B cell (primary cell): ENCODE data around the gene NUP85. TPM values are rescaled to one million over a fixed set of nuclear protein-coding genes. Genes with fewer than 3 reads are reported as not detected.
A peak's percentile ranks its signal among the peaks of the same experiment; 100 is the strongest.

Source experiments
- ATAC-seq: fragments of 200-7000 bp; cut with Tn5 transposase; one replicate; pipeline ENCODE4 v1.10.0; 2021; ENCODE audit warnings: low read depth, mild to moderate bottlenecking, moderate number of reproducible peaks, moderate library complexity
- CTCF ChIA-PET: fragments of 350-600 bp; sonication (Branson Sonifier 250); formaldehyde crosslinking; loops from one replicate; lab custom pipeline; 2021; ENCODE audit warnings: antibody characterized with exemption, inconsistent platforms; lab: Charles Lee
- POLR2A ChIA-PET: fragments of 350-600 bp; sonication (Branson Sonifier 250); formaldehyde crosslinking; loops from one replicate; lab custom pipeline; 2021; ENCODE audit warnings: antibody characterized with exemption; lab: Charles Lee
- DNase-seq: peaks from one replicate; pipeline ENCODE4 v3.0.0; 2013
- H2AFZ ChIP-seq: 2 replicates; pipeline ENCODE4 v1.6.1; 2012; ENCODE audit warnings: mild to moderate bottlenecking, low read depth, low read length; ENCODE audit not compliant: insufficient read depth, poor library complexity, severe bottlenecking
- H3K27ac ChIP-seq, 2 donors: 1 replicate in 1 of 2; 2 replicates in 1 of 2; pipeline ENCODE4 v1.5.1; 2012 to 2013; ENCODE audit warnings: low read length in 2 of 2, mild to moderate bottlenecking in 2 of 2, moderate library complexity in 1 of 2
- H3K27me3 ChIP-seq, 4 experiments: fragments of 200-600 bp in 1 of 4; sonication (generic) in 1 of 4; replicated peaks in 1 of 4; 1 replicate in 2 of 4; 2 replicates in 2 of 4; pipeline versions ENCODE4 v1.6.1 to v1.7.0; 2013 to 2016; ENCODE audit warnings: low read length in 3 of 4, mild to moderate bottlenecking in 2 of 4, mixed read lengths in 1 of 4, moderate library complexity in 1 of 4; ENCODE audit not compliant: insufficient read depth in 4 of 4, control insufficient read depth in 3 of 4; ENCODE audit errors: control extremely low read depth in 1 of 4
- H3K36me3 ChIP-seq, 2 experiments: replicated peaks in 1 of 2; 1 replicate in 1 of 2; 2 replicates in 1 of 2; pipeline versions ENCODE4 v1.6.1 to v1.7.1; 2013; ENCODE audit warnings: low read length in 1 of 2; ENCODE audit not compliant: insufficient read depth in 2 of 2, control insufficient read depth in 1 of 2; ENCODE audit errors: control extremely low read depth in 1 of 2, extremely low read depth in 1 of 2
- H3K4me1 ChIP-seq, 2 donors: fragments of 200-600 bp in 1 of 2; sonication (generic) in 1 of 2; 1 replicate in 1 of 2; 2 replicates in 1 of 2; pipeline versions ENCODE4 v1.5.1 to v1.6.1; 2013 to 2017; ENCODE audit warnings: low read length in 2 of 2; ENCODE audit not compliant: control insufficient read depth in 2 of 2, insufficient read depth in 2 of 2
- H3K4me2 ChIP-seq: replicated peaks from 2 replicates; pipeline ENCODE3; 2012; ENCODE audit warnings: mild to moderate bottlenecking, low read depth, low read length; ENCODE audit not compliant: poor library complexity, severe bottlenecking
- H3K4me3 ChIP-seq, 5 experiments: fragments of 200-600 bp in 1 of 5; sonication (generic) in 1 of 5; 1 replicate in 3 of 5; 2 replicates in 2 of 5; pipeline versions ENCODE4 v1.5.1 to v1.7.0; 2011 to 2016; ENCODE audit warnings: low read length in 4 of 5, mild to moderate bottlenecking in 4 of 5, low read depth in 2 of 5, control low read depth in 1 of 5, moderate library complexity in 1 of 5; ENCODE audit not compliant: insufficient read depth in 1 of 5; ENCODE audit errors: control extremely low read depth in 1 of 5, extremely low read depth in 1 of 5
- H3K79me2 ChIP-seq: fragments of 200-600 bp; sonication (generic); one replicate; pipeline ENCODE4 v1.6.0; 2016; ENCODE audit warnings: low read length; ENCODE audit not compliant: control insufficient read depth, insufficient read depth
- H3K9ac ChIP-seq: fragments of 200-600 bp; sonication (generic); 2 replicates; pipeline ENCODE4 v1.6.1; 2017; ENCODE audit warnings: mild to moderate bottlenecking, low read length, moderate library complexity
- H3K9me3 ChIP-seq, 3 donors: one replicate each; pipeline versions ENCODE4 v1.6.1 to v1.7.1; 2013; ENCODE audit warnings: low read length in 2 of 3; ENCODE audit not compliant: control insufficient read depth in 2 of 3, insufficient read depth in 1 of 3; ENCODE audit errors: control extremely low read depth in 1 of 3
- H4K20me1 ChIP-seq: 2 replicates; pipeline ENCODE4 v1.6.0; 2012; ENCODE audit warnings: mild to moderate bottlenecking, low read length; ENCODE audit not compliant: insufficient read depth, control insufficient read depth, poor library complexity, severe bottlenecking
- H3K27ac Mint-ChIP-seq: one replicate; pipeline ENCODE4 v1.8.0; 2021; ENCODE audit warnings: mixed read lengths
- H3K27me3 Mint-ChIP-seq: one replicate; pipeline ENCODE4 v1.8.0; 2021; ENCODE audit warnings: mixed read lengths
- H3K4me1 Mint-ChIP-seq: one replicate; pipeline ENCODE4 v1.8.0; 2021; ENCODE audit warnings: mixed read lengths
- H3K4me3 Mint-ChIP-seq: one replicate; pipeline ENCODE4 v1.8.0; 2021; ENCODE audit warnings: mixed read lengths
- H3K9me3 Mint-ChIP-seq: one replicate; pipeline ENCODE4 v1.8.0; 2022; ENCODE audit warnings: mixed read lengths; ENCODE audit not compliant: insufficient read depth
- CTCF ChIP-seq: fragments of 200-600 bp; IDR thresholded peaks from one replicate; pipeline ENCODE4 v1.8.0; 2022; ENCODE audit warnings: antibody characterized with exemption, mild to moderate bottlenecking
- EZH2 ChIP-seq: IDR thresholded peaks from 2 replicates; pipeline ENCODE4 v1.6.1; 2012; ENCODE audit warnings: borderline replicate concordance, low read depth, mild to moderate bottlenecking, moderate library complexity, low read length; ENCODE audit not compliant: insufficient read depth, poor library complexity, severe bottlenecking
- WGBS: methylation state at CpG from one replicate; pipeline ENCODE4 v1.1.5; 2013; ENCODE audit warnings: missing lambda C conversion rate; ENCODE audit not compliant: insufficient coverage; 5-methylcytosine and 5-hydroxymethylcytosine counted together
- intact Hi-C: fragments of 100-400 bp; cut with micrococcal nuclease; formaldehyde crosslinking; loops from one replicate; pipeline ENCODE4 v1.10.0; 2022
- polyA plus RNA-seq: library from polyadenylated mRNA; depleted of rRNA; stranded (reverse); fragments of >200 nt; gene quantifications from 2 replicates; pipeline ENCODE4 v1.2.3, GENCODE V29; 2012
- total RNA-seq, 2 donors: library from RNA; stranded (reverse); fragments of 120-200 nt in 1 of 2; gene quantifications; 1 replicate in 1 of 2; 2 replicates in 1 of 2; pipeline versions ENCODE4 v1.2.3 to v1.2.4, GENCODE V29; 2013 to 2022

The NUP85 gene
- total and polyA plus RNA-seq, 2 donors (not counting 1 experiment from before 2014, with no cell fraction given) = 97.5 to 142 TPM

GRCh38 chr17:75207760-75208159, 2.3 kb downstream of the NUP85 start:
- peaks cover 0 to 26% of the 10 kb centered on the region in 2 experiments for H3K36me3 ChIP-seq
- no peak overlapping the region for H3K9ac ChIP-seq
- POLR2A ChIA-PET = interaction anchor here (0.6 kb wide), 2 partner anchors 30 to 99 kb away, joined by 4 read pairs; no protein-coding TSS in a partner anchor

More at GRCh38 chr17:75207760-75208159, 2.3 kb downstream of the NUP85 start:
- DNase-seq (no peak), ATAC-seq (no peak)
- intact Hi-C loops = loop anchor here (10.0 kb wide), 1 partner anchor 163 kb away; the partner anchor contains the start of genes ATP5PD and KCTD2
- 89% methylated on average over 12 of the region's 12 CpGs for WGBS
- H3K27ac ChIP-seq = no peak overlapping the region
- H2AFZ ChIP-seq = no peak overlapping the region
- H3K4me3 ChIP-seq = no peak overlapping the region
- Mint-ChIP-seq H3K9me3 (no peaks in the 10 kb centered on the region), H3K4me1 (peaks cover 21% of the 10 kb centered on the region), H3K4me3 (peak overlapping the region; percentile 52), H3K27me3 (no peaks in the 10 kb centered on the region), H3K27ac (no peak overlapping the region)
- peaks cover 6% of the 10 kb centered on the region for H4K20me1 ChIP-seq
- peaks cover 9 to 21% of the 10 kb centered on the region in 2 donors for H3K4me1 ChIP-seq
- CTCF ChIA-PET = interaction anchor here (0.8 to 1.2 kb wide), 2 partner anchors 42 to 195 kb away, joined by 3 read pairs; partner anchors contain the start of gene MRPL58
- no peak overlapping the region for H3K4me2 ChIP-seq
- H3K9me3 ChIP-seq = no peaks in the 10 kb centered on the region
- TF ChIP-seq CTCF (no peak), EZH2 (no peak)
- H3K79me2 ChIP-seq = peaks cover 50% of the 10 kb centered on the region
- no peaks in the 10 kb centered on the region for H3K27me3 ChIP-seq
